HepG2 (cell line): ENCODE measurements around the gene ABHD17A. TPM values are rescaled to one million over a fixed set of nuclear protein-coding genes. Genes with fewer than 3 reads are reported as not detected.
A peak's percentile ranks its signal among the peaks of the same experiment; 100 is the strongest.
"Not testable (repeated sequence)": the region's sequence is repeated elsewhere in the genome, so short reads cannot be mapped to it uniquely, and the experiment has no call there.

Experiments used
- FOXA3 ChIP-seq: IDR thresholded peaks from 2 replicates; pipeline ENCODE4 v1.6.1; 2016; ENCODE audit warnings: missing genetic modification reagents, missing compliant biosample characterization
- HDAC2 ChIP-seq: sonication (generic); formaldehyde crosslinking; IDR thresholded peaks from 2 replicates; pipeline ENCODE4 v1.4.0; 2020; ENCODE audit warnings: missing genetic modification reagents
- MIER3 ChIP-seq: IDR thresholded peaks from 2 replicates; pipeline ENCODE4 v1.6.1; 2016; ENCODE audit warnings: missing compliant biosample characterization, borderline replicate concordance
- NONO ChIP-seq, 2 experiments: fragments of 450-650 bp in 1 of 2; sonication (generic) in 1 of 2; formaldehyde crosslinking in 1 of 2; IDR thresholded peaks in 1 of 2; conservative IDR thresholded peaks in 1 of 2; 2 replicates each; pipeline versions ENCODE4 v1.6.1 to v1.8.0; 2017 to 2022; ENCODE audit warnings: mild to moderate bottlenecking in 1 of 2, missing genetic modification reagents in 1 of 2, moderate library complexity in 1 of 2
- POLR2G ChIP-seq: fragments of 200-400 bp; formaldehyde crosslinking; IDR thresholded peaks from 2 replicates; pipeline ENCODE4 v1.6.1; 2018; ENCODE audit warnings: mild to moderate bottlenecking, low read depth, low read length, moderate library complexity
- SALL1 ChIP-seq: sonication (generic); formaldehyde crosslinking; IDR thresholded peaks from 2 replicates; pipeline ENCODE4 v1.8.0; 2022; ENCODE audit warnings: mild to moderate bottlenecking, missing genetic modification reagents
- TAF1 ChIP-seq: sonication (generic); formaldehyde crosslinking; IDR thresholded peaks from 2 replicates; pipeline ENCODE4 v1.4.0; 2020; ENCODE audit warnings: missing genetic modification reagents
- polyA plus RNA-seq, 8 experiments: library from polyadenylated mRNA; depleted of rRNA in 3 of 8; stranded (reverse) in 7 of 8; unstranded in 1 of 8; fragments of >200 nt; fragmentation: Illumina TruSeq in 4 of 8; extraction: Trizol in 4 of 8; gene quantifications; 2 replicates each; pipeline versions ENCODE4 v1.2.1 to v1.2.3, GENCODE V29; 2011 to 2016; ENCODE audit warnings: low read depth in 4 of 8, missing spikeins in 1 of 8, mixed read lengths in 1 of 8; ENCODE audit not compliant: insufficient read depth in 1 of 8
- total RNA-seq, 5 experiments: library from RNA; depleted of rRNA; stranded (reverse); fragments of >200 nt; fragmentation: Illumina TruSeq; extraction: Trizol; gene quantifications; 2 replicates each; pipeline ENCODE4 v1.2.3, GENCODE V29; 2016; ENCODE audit warnings: low read depth in 1 of 5
- TF ChIP-seq, protein P1 (sequence below), 2 experiments: sonication (generic) in 1 of 2; formaldehyde crosslinking in 1 of 2; IDR thresholded peaks; 2 replicates each; pipeline versions ENCODE4 v1.4.0 to v1.6.1; 2018 to 2020; ENCODE audit warnings: missing genetic modification reagents in 2 of 2, borderline replicate concordance in 1 of 2, low read depth in 1 of 2, mild to moderate bottlenecking in 1 of 2, missing biosample characterization in 1 of 2
- TF ChIP-seq, protein P2 (sequence below): sonication (generic); formaldehyde crosslinking; IDR thresholded peaks from 2 replicates; pipeline ENCODE4 v1.5.1; 2020; ENCODE audit warnings: missing genetic modification reagents, mild to moderate bottlenecking, borderline replicate concordance
- TF ChIP-seq, protein P3 (sequence below): sonication (generic); formaldehyde crosslinking; IDR thresholded peaks from 2 replicates; pipeline ENCODE4 v1.5.1; 2020; ENCODE audit warnings: mild to moderate bottlenecking, missing genetic modification reagents, moderate library complexity
- TF ChIP-seq, protein P4 (sequence below): sonication (generic); formaldehyde crosslinking; IDR thresholded peaks from 2 replicates; pipeline ENCODE4 v1.8.0; 2022; ENCODE audit warnings: missing genetic modification reagents, mild to moderate bottlenecking, borderline replicate concordance
- TF ChIP-seq, protein P5 (sequence below): sonication (generic); formaldehyde crosslinking; IDR thresholded peaks from 2 replicates; pipeline ENCODE4 v1.4.0; 2020; ENCODE audit warnings: mild to moderate bottlenecking, missing genetic modification reagents
- TF ChIP-seq, protein P6 (sequence below): IDR thresholded peaks from 2 replicates; pipeline ENCODE4 v1.6.1; 2016; ENCODE audit warnings: missing compliant biosample characterization, missing genetic modification reagents, borderline replicate concordance

ABHD17A gene
- total and polyA plus RNA-seq, 2 of the 13 experiments (the other 11 are each of a cell fraction or from before 2014, with no cell fraction given) = 27.7 to 40.8 TPM

DNA sequence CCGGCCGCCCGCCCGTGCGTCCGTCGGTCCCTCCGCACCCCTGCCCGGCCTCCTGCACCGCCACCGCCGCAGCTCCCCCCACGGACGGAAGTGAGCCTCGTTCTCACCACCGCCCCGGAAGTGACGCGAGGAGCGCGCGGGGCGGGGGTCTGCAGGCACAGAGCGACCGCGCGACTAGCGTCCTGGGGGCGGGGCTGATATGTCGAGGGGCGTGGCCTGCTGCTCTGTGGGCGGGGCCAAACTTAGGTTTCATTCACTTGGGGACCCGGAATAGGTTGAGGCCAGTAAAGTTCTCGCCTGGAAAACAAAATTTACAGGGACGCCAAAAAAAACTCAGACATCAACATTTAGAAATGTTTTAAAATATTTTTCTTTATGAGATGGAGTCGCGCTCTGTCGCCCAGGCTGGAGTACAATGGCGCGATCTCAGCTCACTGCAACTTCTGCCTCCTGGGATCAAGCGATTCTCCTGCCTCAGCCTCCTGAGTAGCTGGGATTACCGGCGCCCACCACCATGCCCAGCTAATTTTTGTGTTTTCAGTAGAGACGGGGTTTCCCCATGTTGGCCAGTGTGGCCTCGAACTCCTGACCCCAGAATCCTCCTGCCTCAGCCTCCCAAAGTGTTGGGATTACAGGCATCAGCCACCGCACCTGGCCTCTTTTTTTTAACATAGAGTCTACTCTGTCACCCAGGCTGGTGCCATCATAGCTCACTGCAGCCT, at the start of gene ABHD17A (continued):
- TF ChIP-seq, protein P1, sequence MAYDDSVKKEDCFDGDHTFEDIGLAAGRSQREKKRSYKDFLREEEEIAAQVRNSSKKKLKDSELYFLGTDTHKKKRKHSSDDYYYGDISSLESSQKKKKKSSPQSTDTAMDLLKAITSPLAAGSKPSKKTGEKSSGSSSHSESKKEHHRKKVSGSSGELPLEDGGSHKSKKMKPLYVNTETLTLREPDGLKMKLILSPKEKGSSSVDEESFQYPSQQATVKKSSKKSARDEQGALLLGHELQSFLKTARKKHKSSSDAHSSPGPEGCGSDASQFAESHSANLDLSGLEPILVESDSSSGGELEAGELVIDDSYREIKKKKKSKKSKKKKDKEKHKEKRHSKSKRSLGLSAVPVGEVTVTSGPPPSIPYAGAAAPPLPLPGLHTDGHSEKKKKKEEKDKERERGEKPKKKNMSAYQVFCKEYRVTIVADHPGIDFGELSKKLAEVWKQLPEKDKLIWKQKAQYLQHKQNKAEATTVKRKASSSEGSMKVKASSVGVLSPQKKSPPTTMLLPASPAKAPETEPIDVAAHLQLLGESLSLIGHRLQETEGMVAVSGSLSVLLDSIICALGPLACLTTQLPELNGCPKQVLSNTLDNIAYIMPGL (CRISPR knock-in tag; IDR thresholded peaks at IDR 0.05; ENCODE audit: borderline replicate concordance in 1 of 2, low read depth in 1 of 2) = peak in 1 of 2 experiments; percentile 27; a peak in 2 of 4 replicates
- TF ChIP-seq MIER3 (peak; percentile 47; the same call in 1 of the 2 replicates), HDAC2 (peak; percentile 16; the same call in 1 of the 2 replicates), NONO (CRISPR knock-in tag; conservative IDR thresholded peaks at IDR 0.05) (peak; percentile 72), POLR2G (peak; percentile 58), SALL1 (CRISPR knock-in tag) (peak; percentile 24), TAF1 (CRISPR knock-in tag) (peak; percentile 56; the same call in 1 of the 2 replicates), FOXA3 (CRISPR knock-in tag) (0 out of 2 replicates have a peak, but pooled peaks have one; percentile 22)
- TF ChIP-seq, protein P2, sequence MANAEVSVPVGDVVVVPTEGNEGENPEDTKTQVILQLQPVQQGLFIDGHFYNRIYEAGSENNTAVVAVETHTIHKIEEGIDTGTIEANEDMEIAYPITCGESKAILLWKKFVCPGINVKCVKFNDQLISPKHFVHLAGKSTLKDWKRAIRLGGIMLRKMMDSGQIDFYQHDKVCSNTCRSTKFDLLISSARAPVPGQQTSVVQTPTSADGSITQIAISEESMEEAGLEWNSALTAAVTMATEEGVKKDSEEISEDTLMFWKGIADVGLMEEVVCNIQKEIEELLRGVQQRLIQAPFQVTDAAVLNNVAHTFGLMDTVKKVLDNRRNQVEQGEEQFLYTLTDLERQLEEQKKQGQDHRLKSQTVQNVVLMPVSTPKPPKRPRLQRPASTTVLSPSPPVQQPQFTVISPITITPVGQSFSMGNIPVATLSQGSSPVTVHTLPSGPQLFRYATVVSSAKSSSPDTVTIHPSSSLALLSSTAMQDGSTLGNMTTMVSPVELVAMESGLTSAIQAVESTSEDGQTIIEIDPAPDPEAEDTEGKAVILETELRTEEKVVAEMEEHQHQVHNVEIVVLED (CRISPR knock-in tag) = peak; percentile 83; the same call in 1 of the 2 replicates
- TF ChIP-seq, protein P3, sequence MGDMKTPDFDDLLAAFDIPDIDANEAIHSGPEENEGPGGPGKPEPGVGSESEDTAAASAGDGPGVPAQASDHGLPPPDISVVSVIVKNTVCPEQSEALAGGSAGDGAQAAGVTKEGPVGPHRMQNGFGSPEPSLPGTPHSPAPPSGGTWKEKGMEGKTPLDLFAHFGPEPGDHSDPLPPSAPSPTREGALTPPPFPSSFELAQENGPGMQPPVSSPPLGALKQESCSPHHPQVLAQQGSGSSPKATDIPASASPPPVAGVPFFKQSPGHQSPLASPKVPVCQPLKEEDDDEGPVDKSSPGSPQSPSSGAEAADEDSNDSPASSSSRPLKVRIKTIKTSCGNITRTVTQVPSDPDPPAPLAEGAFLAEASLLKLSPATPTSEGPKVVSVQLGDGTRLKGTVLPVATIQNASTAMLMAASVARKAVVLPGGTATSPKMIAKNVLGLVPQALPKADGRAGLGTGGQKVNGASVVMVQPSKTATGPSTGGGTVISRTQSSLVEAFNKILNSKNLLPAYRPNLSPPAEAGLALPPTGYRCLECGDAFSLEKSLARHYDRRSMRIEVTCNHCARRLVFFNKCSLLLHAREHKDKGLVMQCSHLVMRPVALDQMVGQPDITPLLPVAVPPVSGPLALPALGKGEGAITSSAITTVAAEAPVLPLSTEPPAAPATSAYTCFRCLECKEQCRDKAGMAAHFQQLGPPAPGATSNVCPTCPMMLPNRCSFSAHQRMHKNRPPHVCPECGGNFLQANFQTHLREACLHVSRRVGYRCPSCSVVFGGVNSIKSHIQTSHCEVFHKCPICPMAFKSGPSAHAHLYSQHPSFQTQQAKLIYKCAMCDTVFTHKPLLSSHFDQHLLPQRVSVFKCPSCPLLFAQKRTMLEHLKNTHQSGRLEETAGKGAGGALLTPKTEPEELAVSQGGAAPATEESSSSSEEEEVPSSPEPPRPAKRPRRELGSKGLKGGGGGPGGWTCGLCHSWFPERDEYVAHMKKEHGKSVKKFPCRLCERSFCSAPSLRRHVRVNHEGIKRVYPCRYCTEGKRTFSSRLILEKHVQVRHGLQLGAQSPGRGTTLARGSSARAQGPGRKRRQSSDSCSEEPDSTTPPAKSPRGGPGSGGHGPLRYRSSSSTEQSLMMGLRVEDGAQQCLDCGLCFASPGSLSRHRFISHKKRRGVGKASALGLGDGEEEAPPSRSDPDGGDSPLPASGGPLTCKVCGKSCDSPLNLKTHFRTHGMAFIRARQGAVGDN (CRISPR knock-in tag) = peak; percentile 60
- not testable (repeated sequence) for TF ChIP-seq NONO (IDR thresholded peaks at IDR 0.05)
- TF ChIP-seq, protein P4, sequence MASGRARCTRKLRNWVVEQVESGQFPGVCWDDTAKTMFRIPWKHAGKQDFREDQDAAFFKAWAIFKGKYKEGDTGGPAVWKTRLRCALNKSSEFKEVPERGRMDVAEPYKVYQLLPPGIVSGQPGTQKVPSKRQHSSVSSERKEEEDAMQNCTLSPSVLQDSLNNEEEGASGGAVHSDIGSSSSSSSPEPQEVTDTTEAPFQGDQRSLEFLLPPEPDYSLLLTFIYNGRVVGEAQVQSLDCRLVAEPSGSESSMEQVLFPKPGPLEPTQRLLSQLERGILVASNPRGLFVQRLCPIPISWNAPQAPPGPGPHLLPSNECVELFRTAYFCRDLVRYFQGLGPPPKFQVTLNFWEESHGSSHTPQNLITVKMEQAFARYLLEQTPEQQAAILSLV = 0 out of 2 replicates have a peak, but pooled peaks have one; percentile 7
- TF ChIP-seq, protein P5, sequence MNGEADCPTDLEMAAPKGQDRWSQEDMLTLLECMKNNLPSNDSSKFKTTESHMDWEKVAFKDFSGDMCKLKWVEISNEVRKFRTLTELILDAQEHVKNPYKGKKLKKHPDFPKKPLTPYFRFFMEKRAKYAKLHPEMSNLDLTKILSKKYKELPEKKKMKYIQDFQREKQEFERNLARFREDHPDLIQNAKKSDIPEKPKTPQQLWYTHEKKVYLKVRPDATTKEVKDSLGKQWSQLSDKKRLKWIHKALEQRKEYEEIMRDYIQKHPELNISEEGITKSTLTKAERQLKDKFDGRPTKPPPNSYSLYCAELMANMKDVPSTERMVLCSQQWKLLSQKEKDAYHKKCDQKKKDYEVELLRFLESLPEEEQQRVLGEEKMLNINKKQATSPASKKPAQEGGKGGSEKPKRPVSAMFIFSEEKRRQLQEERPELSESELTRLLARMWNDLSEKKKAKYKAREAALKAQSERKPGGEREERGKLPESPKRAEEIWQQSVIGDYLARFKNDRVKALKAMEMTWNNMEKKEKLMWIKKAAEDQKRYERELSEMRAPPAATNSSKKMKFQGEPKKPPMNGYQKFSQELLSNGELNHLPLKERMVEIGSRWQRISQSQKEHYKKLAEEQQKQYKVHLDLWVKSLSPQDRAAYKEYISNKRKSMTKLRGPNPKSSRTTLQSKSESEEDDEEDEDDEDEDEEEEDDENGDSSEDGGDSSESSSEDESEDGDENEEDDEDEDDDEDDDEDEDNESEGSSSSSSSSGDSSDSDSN (CRISPR knock-in tag) = 0 out of 2 replicates have a peak, but pooled peaks have one; percentile 55
- TF ChIP-seq, protein P6, sequence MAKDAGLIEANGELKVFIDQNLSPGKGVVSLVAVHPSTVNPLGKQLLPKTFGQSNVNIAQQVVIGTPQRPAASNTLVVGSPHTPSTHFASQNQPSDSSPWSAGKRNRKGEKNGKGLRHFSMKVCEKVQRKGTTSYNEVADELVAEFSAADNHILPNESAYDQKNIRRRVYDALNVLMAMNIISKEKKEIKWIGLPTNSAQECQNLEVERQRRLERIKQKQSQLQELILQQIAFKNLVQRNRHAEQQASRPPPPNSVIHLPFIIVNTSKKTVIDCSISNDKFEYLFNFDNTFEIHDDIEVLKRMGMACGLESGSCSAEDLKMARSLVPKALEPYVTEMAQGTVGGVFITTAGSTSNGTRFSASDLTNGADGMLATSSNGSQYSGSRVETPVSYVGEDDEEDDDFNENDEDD (CRISPR knock-in tag) = peak; percentile 69; the same call in 1 of the 2 replicates
